ENCODE data around the gene TP53BP2.

Gene TP53BP2

DNA sequence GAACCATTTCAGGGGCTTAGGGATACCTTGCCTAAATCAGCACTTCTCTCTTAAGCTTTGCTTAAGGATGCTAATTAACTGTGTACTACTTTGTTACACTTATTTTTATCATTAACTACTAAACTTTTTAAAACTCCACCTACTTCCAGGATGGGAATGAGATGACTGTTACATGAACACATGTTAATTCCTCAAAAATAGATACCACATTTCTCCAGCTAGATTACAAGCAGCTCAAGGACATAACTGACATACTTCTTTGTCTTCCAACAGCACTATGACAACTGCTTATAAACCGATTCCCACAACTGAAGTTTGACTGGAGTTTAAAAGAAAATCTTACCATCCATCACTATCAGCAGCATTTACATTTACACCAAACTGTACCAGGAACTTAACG lies 53.7 kb downstream of the TP53BP2 start:
- no peak for DNase-seq

DNA sequence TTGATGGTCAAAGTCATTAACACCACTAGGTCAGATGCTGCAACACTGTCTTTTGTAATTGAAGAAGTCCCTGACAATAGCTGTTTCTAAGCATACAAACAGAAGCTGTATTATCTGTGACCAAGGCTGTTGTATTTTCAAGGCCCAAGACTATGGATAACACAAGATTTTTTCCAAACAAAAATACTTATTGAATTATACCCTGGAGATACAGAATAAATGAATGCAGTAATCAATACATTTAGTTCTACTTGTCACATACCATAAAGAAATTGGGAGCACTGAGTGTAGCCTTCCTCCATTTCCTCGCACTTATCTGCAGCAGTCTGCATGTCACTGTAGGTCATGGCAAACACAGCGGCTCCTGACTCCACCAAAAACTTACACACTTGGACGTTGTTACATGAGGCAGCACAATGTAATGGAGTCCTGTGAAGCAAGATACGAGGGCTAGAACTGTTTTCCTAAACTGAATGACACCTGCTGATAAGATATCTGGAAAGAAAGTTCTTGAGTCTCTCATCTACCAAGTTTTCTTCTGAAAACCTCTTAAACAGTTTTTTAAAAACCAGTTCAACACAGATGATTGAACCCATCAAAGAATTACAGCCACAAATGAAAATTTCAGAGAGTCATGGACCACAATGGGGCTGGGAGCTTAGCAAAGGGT lies 56.9 kb downstream of the TP53BP2 start:
- DNase-seq, result no peak

DNA sequence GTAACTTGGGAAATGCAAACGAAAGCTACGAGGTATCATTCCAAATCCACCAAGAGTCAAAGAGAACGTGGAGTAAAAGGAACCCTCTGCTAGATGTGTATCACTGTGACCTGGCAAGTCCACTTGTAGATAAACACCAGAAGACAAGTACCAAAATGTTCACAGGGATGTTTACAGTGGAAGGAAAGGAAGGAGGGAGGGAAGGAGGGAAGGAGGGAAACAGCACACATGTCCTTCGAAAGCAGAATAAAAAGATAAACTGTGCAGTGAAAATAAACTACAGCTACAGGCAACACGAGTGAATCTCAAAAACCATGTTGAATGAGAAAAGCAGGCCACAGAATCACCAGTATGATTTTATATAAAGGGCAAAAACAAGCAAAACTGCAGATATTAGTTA lies 59.9 kb downstream of the TP53BP2 start:
- no peak for DNase-seq

DNA sequence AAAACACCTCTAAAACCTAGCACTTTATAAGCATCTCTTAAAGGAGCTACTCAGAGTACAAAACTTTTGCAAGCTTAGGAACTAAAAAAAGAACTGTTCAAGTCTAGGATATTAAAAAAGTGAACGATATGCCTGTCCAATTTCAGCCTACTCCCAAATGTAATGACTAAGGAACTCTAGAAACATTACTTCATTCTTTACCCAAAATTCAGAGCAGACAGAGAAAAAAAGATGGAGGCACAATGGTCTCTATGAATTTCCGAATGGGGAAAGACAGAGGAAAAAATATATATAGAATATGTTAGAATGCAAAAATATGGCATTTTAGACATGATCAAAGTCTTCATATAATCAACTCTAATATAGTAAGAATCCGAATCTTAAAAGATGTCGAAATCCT lies 61.2 kb downstream of the TP53BP2 start:
- no peak for DNase-seq

DNA sequence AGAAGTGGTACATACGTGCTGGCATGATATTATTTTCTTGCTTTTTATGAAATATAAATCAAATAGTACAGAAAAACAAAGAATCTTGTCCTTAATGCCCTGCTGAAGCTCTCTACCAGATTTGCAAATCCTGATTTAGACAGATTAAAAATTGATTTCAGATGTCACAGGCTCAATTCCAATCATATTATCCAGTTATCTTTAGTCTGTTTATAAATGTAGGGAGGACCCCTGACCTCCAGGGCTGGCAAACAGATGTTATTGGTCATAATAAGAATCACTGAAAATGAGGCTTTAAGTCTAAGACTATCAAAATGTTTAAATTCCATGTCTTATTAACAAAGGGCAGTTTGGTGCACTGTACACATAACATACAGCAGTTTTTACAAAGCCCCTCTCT lies 62.1 kb downstream of the TP53BP2 start:
- no peak for DNase-seq

DNA sequence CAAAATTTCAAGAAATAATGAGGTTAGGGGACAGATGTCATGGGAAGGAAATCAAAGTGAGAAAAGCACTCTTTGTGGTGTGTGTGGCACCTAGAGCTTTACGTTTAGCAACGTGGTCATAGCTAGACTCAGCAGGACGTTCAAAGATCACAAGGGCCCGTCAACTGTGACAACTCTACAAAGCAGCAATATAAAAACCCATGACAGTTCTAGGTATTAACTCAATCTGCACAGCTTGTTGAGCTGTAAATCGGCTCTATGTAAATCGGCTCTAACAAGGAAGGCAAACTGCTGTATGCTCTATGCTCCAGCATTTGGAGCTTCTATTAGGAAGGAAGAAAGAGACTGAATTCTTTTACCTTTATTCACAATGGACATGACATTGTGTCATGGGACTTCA lies 64.8 kb downstream of the TP53BP2 start:
- no peak for DNase-seq

DNA sequence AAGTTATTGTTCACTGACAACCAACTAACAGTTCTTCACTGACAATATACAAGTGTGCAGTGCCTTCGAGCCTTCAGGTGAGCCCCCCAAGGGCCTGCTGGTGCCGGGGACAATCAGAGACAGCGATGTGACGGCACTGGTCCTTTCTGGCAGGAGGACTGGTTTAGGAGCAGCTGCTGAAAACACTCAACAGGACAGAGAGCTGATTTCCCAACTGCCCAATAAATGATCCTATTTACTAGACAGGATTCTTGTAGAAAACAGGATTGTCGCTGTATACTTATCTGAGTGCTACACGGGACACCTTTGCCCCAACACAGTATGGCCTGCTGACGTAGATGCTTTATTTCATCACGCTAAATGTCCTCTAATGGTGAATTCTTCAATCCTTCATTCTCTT lies 65.4 kb downstream of the TP53BP2 start:
- DNase-seq, result no peak

DNA sequence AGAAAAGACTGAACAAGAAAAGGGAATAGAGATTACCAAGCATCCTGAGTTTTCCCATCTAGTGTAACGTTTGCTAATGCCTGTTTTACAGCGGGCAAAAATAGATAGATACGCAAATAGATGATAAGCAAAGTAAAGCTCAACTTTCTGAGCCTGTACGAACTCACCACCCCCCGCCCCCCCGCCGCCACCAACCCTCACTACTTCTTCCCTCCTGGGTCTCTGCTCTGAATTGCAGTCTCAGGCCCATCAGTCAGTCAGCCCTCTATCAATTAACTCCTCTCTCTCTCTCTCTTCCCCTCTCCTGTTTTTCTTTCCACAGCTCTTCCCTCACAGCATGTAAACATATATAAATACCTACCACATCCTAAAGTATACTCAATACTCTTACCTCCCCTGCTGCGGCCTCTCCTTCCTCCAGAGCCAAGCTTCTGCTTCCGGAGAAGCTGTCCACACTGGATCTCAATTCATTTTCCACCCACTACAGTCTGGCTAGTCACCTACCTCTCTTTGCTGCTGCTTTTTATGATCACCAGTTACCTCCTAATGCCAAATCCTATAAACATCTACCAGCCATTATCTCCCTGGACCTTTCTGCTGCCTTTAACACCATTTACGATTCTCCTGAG lies 68.8 kb downstream of the TP53BP2 start:
- no peak for DNase-seq

DNA sequence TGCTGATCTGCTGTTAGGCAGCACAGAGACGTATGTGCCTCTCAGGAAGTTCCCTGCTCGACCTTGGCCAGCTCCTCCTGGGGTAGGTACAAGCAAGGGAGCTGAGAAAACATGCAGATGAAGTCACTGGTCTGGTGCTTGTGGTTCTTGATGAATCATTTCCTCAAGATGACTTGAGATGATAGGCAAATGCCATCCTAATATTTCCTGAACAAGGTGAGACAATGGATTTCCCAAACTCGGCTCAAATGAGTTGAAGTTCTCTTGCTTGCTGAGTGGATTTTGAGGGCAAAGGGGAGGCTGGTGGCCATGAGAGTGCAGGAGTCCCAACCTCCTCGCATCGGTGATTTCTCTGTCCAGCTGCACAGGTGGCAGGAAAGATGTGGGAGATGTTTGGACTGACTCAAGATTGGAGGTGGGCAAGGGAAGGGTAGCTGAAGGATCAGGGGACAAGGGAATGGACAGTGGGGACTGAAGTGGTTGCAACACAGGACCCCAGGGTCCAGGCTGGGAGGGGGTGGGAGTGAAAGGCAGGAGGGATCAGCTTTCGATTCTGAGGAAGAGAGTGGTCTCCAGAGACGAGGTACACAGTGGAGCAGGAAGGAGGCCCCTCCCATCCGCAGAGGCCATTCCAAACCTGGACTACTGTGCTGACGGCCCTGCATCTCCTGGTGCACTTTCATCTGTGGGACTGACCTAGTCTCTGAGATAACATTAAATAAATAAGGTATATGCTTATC lies 69.5 kb downstream of the TP53BP2 start:
- no peak for DNase-seq

DNA sequence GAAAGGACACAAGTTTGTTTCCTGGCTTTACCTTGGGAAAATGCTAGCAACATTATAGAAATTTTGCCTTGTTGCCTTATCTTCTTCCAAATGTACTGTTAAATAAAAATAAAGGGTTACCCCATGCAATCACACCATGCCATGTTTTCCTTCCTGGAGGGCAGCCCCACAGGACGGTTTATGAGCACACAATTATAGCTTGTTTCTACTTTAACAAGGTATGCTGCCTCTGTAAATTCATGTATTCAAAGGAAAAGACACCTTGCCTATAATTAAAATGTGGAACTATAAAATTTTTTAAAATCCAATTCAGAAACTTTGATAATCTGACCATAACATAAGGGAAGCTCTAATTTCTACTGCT lies 70.1 kb downstream of the TP53BP2 start:
- DNase-seq, result no peak

DNA sequence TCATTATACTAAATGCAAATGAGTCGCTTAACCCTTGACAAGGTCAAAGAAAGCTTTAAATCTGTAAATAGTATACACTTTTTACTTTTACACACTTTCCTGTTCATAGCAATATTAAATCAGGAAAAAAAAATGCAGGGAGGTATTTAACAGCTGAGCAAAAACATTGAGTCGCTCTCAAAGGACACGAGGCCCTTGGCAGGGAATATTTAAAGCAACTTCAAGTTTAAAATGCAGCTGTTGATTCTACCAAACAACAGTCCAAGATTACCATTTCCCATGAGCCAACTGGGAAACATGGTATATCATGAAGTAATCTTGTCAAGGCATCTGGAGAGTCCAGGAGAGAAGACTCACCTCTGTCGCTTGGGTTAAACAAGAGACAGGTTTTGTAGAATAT lies 70.7 kb downstream of the TP53BP2 start:
- no peak for DNase-seq

DNA sequence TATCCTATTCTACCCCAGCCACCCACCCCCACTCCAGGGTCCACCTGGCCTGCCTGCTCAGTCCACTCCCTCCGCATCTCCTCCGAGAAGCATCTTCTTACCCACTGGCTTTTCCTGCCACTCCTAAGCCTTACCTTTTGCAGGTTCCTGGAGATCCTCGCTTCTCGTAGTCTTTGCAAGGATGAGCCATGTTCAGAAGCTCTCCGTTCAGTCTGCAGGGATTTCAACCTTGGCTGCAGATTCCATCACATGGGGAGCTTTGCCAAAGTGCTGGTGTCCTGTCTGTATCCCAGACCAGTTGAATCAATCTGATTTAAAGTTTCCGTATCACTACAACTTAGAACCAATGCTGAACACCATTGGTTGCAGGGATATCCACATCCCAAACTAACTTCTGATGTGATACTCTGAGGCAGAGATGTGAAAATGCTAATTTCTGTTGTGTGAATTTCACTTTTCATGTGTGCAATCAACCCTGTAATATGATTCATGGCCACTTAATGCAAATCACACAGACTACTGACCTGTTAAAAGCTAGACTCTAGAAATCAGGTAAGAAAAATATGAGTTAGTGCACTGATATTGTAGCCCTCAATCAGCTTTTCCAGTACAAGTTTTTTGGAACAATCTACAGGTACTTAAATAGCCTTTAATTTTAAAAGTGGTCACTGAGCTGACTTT lies 71.5 kb downstream of the TP53BP2 start:
- DNase-seq, result no peak

DNA sequence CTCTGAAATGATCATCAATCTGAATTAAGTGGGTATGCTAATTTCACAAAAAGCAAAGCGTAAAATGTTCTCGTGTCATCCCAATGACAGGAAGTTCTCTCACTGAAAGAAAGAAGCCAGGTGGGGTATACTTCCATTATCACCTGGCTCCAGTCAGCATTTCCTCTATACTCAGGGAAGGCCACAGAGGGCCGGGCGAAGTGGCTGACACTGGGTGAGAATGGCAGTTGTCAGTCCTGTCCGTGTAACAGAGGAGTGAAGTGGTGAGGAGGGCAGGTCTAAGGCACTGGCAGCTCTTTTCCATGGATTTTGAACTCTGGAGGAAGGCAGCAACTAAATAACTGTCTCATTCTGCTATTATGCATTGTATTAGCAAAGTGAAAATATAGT lies 73.0 kb downstream of the TP53BP2 start:
- DNase-seq, result no peak

DNA sequence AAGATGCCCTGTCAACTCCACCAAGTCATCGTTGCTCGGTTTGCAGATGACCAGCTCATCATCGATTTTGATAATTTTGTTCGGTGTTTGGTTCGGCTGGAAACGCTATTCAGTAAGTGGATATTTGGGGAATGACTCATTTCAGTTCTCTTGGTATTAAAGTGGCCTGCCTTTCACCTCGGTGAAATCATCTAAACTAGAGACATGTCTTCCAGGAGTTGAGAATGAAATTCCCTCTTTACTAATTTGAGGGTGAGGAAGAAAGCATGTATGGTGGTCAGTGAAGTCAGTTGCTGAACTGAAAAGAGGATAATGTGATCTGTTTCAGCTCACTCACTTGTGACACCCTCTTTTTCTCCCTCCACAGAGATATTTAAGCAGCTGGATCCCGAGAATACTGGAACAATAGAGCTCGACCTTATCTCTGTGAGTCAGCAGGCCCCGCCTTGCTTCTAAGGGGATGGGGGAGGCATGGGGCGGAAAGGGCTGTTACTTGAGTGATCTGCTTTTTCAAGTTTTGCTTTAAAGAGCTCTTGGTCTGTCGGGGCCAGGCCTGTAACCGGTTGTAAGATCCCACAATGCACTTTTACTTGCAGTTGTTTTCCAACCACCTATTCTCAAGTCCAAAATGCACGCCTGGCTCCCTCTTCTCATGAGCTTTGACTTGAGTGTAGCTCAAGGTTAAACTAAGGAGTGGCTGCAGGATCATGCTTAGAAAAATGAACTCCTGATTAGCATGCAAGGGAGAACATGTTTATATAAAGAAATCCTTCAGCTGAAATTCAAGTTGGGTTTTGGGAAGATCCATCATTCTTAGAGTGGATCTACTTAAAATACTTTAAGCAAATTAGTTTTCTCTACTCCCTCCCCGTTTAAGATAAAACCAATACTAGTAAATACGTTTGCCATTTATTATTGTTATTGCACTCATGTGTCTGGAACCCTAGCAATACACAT lies 73.7 kb downstream of the TP53BP2 start:
- DNase-seq, result no peak

DNA sequence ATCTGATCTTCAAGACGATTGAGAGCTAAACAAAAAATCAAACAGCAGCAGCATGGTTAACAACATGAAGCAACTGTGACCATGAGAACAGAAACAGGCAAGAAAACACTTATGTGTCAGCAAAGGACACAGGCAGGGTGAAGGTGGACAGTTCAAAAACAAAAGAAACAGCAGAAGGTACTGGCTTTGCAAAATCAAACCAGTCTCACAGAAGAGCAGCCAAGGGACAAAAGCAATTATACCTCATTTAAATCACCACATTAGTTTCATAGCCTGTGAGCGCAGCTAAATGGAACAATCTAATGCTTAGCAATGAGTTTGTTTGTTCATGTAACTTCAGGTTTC lies 74.3 kb downstream of the TP53BP2 start:
- no peak for DNase-seq

DNA sequence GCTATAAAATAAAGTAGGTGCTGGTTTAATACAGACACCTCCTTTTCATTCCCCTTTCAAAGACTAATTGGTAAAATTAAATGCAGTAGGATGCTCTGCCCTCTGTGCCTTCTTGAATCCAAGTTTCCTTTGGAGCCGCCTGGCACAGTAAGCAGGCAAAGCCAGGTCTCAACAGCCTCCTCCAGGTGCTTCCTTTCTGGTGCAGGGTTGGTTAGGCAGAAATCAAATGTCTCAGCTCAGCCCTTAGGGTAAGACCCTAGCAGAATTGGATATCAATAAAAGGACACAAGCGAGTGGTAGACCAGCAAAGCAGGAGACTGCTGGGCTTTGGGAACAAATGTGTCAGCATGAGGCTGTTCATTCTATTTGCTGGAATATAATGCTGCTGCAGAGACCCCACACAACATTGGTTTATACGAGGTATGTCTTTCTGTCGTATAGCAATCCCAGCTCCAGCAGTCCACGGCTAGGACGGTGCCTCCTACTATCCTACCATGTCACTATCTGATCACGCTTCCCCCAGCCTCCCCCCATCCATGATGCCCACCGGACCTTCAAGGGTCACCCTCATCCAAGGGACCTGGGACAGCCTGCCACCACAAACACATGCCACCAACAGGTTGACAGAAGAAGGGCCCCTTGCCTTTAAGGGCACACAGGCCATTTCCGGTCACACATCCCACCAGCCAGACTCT lies 75.0 kb downstream of the TP53BP2 start:
- no peak for DNase-seq

DNA sequence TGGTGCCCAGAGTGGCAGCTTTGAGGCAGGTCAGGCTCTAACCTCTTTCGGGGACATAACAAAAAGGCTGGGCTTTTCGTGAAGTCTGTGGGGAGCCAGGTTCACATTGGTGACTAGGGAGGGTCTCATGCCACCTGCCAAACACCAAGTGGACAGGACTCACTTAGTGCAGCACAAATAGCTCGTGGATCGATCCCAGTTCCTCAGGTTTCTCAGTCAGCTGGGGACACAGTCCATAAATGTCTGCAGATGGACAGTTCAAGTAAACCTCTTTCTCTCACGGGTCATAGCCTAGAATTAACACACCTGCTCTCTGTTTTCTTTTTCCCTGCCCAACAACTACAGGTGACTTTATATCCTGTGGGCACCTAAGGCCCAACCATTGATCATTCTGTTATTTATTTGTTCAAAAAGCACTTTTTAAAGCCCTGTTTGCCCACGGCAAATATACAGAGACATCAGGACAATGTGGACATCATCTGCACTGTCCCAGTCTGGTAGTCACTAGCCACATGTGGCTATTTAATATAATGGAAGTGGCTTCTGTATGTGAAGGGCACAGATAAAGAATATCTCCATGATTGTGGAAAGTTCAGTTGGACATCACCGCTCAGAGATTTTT lies 79.9 kb downstream of the TP53BP2 start:
- DNase-seq, result no peak

DNA sequence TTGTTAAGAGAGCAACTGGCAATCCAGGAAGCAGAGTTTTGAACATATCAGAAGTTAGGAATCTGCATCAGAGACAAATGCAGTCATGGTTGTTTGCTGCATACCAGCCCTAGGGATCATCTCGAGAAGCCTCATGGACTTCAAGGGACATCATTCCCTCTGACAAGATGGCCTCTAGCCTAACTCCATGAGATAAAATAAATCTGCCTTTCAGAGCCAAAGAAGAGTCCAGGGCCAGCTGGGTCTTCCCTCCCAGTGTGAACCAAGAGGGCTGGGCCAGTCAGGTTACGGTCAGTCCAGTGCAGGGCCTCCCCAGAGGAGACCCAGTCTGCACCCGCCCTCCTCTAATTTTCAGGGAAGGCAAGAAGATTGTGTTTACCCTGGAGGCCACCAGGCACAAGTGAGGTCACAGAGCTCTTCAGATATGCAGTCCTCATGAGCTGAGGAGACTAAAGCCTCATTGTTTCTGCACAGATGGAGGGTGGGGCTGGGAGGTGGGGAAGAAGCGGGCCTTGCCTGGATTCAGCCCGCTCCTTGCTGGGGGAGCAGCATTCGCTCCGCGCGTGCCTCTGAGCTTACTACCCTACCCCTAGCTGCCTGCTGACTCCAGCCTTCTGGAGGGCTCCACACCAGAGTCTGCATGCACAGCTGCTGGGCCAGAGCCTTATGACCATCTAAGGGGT lies 80.6 kb downstream of the TP53BP2 start:
- DNase-seq, result no peak

DNA sequence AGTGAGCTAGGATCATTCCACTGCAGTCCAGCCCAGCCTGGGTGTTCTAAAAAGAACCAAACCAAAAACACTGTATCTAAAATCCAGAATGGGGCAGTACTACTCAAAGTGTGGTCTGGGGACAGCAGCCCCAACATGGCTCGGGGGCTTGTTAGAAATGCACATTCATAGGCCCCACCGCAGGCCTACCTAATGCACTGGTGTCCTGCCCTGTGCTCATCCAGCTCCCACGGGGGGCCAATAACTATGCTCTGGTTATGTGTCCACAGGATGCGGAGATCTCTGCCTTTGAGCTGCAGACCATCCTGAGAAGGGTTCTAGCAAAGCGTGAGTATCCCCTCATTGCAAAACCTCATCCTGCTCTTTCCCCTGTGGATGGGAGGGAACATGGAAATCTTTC lies 81.9 kb downstream of the TP53BP2 start:
- DNase-seq, result no peak

DNA sequence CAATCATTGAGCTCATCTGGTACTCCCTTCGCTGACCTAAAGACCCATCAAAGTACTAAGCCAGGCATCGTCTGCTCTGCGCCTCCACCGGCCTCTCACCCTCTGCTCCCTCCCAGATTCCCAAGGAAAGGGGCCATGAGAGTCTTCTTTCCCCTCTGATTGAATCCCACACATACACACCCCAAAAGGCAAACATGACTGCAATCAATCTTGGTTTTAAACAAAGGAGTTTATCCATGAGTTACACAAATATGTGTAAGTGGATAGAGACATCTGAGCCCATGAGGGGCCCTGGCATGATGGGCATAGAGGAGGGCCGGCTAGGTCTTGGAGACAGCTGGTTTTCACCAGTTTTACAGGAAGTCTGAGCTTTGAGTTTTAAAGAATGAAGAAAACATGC lies 82.5 kb downstream of the TP53BP2 start:
- DNase-seq, result no peak

DNA sequence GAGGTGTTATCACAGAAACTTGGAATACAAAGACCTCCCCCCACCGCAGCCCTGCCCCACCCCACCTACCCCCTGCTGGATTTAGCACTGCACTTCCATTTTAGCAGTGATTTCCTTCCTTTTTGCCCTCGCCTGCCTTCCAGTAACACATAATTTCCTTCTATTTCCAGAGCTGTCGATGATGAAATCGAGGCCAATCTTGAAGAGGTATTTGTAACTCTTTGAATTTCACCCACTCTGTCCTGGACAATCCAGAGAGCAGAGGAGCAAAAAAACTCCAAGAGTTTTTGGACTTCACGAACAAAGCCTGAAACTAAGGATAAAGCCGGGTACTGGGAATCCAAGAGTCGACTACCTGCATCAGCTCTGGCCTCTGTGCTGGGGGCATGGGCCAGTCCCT lies 84.3 kb downstream of the TP53BP2 start:
- DNase-seq, result no peak
